Transverse colon (tissue), 4 donors: ENCODE data around the gene FAM110A.
"Not testable (repeated sequence)": the region's sequence is repeated elsewhere in the genome, so short reads cannot be mapped to it uniquely, and the experiment has no call there.

Experiments
- EP300 ChIP-seq: sonication (generic); formaldehyde crosslinking; IDR thresholded peaks from one replicate; pipeline ENCODE4 v1.6.1; 2017; ENCODE audit warnings: antibody characterized with exemption, low read depth
- POLR2A ChIP-seq: fragments of 450-650 bp; IDR thresholded peaks from one replicate; pipeline ENCODE4 v1.6.1; 2016; ENCODE audit warnings: antibody characterized with exemption, mild to moderate bottlenecking, moderate library complexity
- POLR2AphosphoS5 ChIP-seq, 3 donors: sonication (generic); formaldehyde crosslinking; IDR thresholded peaks; one replicate each; pipeline ENCODE4 v1.6.1; 2016; ENCODE audit warnings: antibody characterized with exemption in 3 of 3
- TF ChIP-seq, protein P1 (sequence below), 5 experiments: fragments of 200-600 bp in 3 of 5; fragments of 450-650 bp in 2 of 5; sonication (generic) in 3 of 5; IDR thresholded peaks; 1 replicate in 2 of 5; 2 replicates in 3 of 5; pipeline ENCODE4 v1.5.1; 2016 to 2017; ENCODE audit warnings: antibody characterized with exemption in 5 of 5, inconsistent platforms in 3 of 5, mild to moderate bottlenecking in 2 of 5, moderate library complexity in 1 of 5

DNA sequence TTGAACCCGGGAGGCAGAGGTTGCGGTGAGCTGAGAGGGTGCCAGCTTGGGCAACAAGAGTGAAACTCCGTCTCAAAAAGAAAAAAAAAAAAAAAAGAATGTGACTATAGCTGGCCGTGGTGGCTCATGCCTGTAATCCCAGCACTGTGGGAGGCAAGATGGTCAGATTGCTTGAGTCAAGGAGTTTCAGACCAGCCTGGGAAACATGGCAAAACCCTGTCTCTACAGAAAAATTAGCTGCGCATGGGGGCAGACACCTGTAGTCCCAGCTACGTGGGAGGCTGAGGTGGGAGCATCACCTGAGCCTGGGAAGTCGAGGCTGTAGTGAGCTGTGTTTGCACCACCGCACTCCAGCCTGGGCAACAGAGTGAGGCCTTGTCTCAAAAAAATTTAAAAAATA is 5.5 kb upstream of the FAM110A start:
- TF ChIP-seq, protein P1, sequence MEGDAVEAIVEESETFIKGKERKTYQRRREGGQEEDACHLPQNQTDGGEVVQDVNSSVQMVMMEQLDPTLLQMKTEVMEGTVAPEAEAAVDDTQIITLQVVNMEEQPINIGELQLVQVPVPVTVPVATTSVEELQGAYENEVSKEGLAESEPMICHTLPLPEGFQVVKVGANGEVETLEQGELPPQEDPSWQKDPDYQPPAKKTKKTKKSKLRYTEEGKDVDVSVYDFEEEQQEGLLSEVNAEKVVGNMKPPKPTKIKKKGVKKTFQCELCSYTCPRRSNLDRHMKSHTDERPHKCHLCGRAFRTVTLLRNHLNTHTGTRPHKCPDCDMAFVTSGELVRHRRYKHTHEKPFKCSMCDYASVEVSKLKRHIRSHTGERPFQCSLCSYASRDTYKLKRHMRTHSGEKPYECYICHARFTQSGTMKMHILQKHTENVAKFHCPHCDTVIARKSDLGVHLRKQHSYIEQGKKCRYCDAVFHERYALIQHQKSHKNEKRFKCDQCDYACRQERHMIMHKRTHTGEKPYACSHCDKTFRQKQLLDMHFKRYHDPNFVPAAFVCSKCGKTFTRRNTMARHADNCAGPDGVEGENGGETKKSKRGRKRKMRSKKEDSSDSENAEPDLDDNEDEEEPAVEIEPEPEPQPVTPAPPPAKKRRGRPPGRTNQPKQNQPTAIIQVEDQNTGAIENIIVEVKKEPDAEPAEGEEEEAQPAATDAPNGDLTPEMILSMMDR (IDR thresholded peaks at IDR 0.05) = not testable (repeated sequence)
- not testable (repeated sequence) for TF ChIP-seq POLR2AphosphoS5 (IDR thresholded peaks at IDR 0.05); POLR2A; EP300
